CD8-positive, alpha-beta memory T cell (primary cell): ENCODE results near the gene MAGI2. TPM values are rescaled to one million over a fixed set of nuclear protein-coding genes. Genes with fewer than 3 reads are reported as not detected.

ENCODE experiments used
- CTCF ChIA-PET: fragments of 350-600 bp; sonication (Branson Sonifier 250); formaldehyde crosslinking; loops from one replicate; lab custom pipeline; 2021; ENCODE audit warnings: antibody characterized with exemption; lab: Charles Lee
- POLR2A ChIA-PET: fragments of 350-600 bp; sonication (Branson Sonifier 250); formaldehyde crosslinking; loops from one replicate; lab custom pipeline; 2021; ENCODE audit warnings: antibody characterized with exemption; lab: Charles Lee
- DNase-seq, 5 donors: peaks; one replicate each; pipeline versions ENCODE4 v3.0.0 to v3.0.0-alpha.2; 2020 to 2022; ENCODE audit warnings: mixed read lengths in 1 of 5
- H3K27ac ChIP-seq: one replicate; pipeline ENCODE4 v1.7.0; 2013; ENCODE audit warnings: low read depth, mild to moderate bottlenecking, low read length, moderate library complexity
- H3K27me3 ChIP-seq: 2 replicates; pipeline ENCODE4 v1.7.0; 2013; ENCODE audit warnings: low read length, mild to moderate bottlenecking; ENCODE audit not compliant: insufficient read depth, poor library complexity, severe bottlenecking
- H3K36me3 ChIP-seq: 2 replicates; pipeline ENCODE4 v1.7.0; 2013; ENCODE audit warnings: mild to moderate bottlenecking, low read length, moderate library complexity; ENCODE audit not compliant: insufficient read depth
- H3K4me1 ChIP-seq: 2 replicates; pipeline ENCODE4 v1.7.0; 2013; ENCODE audit warnings: mild to moderate bottlenecking, low read length, moderate library complexity; ENCODE audit not compliant: insufficient read depth
- H3K4me3 ChIP-seq: 2 replicates; pipeline ENCODE4 v1.7.0; 2013; ENCODE audit warnings: mild to moderate bottlenecking, low read length
- H3K9me3 ChIP-seq: 2 replicates; pipeline ENCODE4 v1.7.0; 2013; ENCODE audit warnings: mild to moderate bottlenecking, low read length
- H3K27ac Mint-ChIP-seq, 8 donors: one replicate each; pipeline ENCODE4 v1.8.0; 2020 to 2021; ENCODE audit warnings: mixed read lengths in 8 of 8, mild to moderate bottlenecking in 6 of 8, inconsistent platforms in 3 of 8, moderate library complexity in 3 of 8
- H3K27me3 Mint-ChIP-seq, 2 donors: one replicate each; pipeline ENCODE4 v1.8.0; 2020 to 2021; ENCODE audit warnings: mixed read lengths in 2 of 2, mild to moderate bottlenecking in 1 of 2, moderate library complexity in 1 of 2
- H3K36me3 Mint-ChIP-seq, 3 donors: one replicate each; pipeline ENCODE4 v1.8.0; 2020 to 2021; ENCODE audit warnings: mixed read lengths in 3 of 3, inconsistent platforms in 1 of 3, mild to moderate bottlenecking in 1 of 3
- H3K4me1 Mint-ChIP-seq, 3 donors: one replicate each; pipeline ENCODE4 v1.8.0; 2020 to 2021; ENCODE audit warnings: mixed read lengths in 3 of 3, inconsistent platforms in 1 of 3, mild to moderate bottlenecking in 1 of 3
- H3K4me3 Mint-ChIP-seq, 7 donors: one replicate each; pipeline ENCODE4 v1.8.0; 2020 to 2021; ENCODE audit warnings: mixed read lengths in 7 of 7, mild to moderate bottlenecking in 6 of 7, moderate library complexity in 4 of 7, inconsistent platforms in 2 of 7
- H3K9me3 Mint-ChIP-seq, 5 donors: one replicate each; pipeline ENCODE4 v1.8.0; 2020 to 2022; ENCODE audit warnings: mixed read lengths in 5 of 5, mild to moderate bottlenecking in 3 of 5, moderate library complexity in 2 of 5, inconsistent platforms in 1 of 5
- polyA plus RNA-seq: library from polyadenylated mRNA; unstranded; fragments of 300-500 nt; fragmentation: Illumina TruSeq; gene quantifications from one replicate; pipeline ENCODE4 v1.2.3, GENCODE V29; 2021
- total RNA-seq, 2 experiments: library from RNA; stranded (reverse); gene quantifications; one replicate each; pipeline ENCODE4 v1.2.3, GENCODE V29; 2021

The MAGI2 gene
- total and polyA plus RNA-seq, 3 experiments from 2014 or later = 0.26 to 0.33 TPM; not detected in 1

DNA sequence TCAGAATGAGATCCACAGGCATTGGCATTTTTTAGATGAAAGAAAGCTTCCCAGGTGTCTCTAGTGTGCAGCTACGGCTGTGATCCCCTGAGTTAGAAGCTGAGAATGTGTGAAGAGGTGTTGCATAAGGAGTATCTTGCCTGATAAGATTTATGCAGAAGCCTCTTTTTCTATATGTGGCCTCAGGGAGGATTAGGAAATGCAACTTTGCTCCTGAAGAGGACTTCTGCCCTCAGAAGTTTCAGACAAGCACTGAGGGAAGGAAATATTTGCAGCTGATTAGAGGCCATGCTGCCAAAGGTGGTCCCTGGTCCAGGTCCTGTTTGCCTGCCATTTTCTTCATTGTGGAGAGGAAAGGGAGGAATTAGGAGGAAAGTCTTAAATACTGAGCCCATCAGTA lies 1103.1 kb downstream of the MAGI2 start:
- Mint-ChIP-seq H3K27ac (no peak overlapping the region), H3K36me3 (no peaks in the 10 kb centered on the region), H3K4me1 (no peaks in the 10 kb centered on the region), H3K4me3 (no peak overlapping the region), H3K27me3 (no peaks in the 10 kb centered on the region), H3K9me3 (peaks cover 0 to 3% (median 0%) of the 10 kb centered on the region in 5 donors)
- Histone ChIP-seq H3K4me3 (no peak overlapping the region), H3K36me3 (no peaks in the 10 kb centered on the region), H3K27me3 (no peaks in the 10 kb centered on the region), H3K27ac (no peak overlapping the region), H3K9me3 (no peaks in the 10 kb centered on the region), H3K4me1 (no peaks in the 10 kb centered on the region)
- ChIA-PET CTCF (no interaction called here), POLR2A (no interaction called here)
- DNase-seq = no peak

DNA sequence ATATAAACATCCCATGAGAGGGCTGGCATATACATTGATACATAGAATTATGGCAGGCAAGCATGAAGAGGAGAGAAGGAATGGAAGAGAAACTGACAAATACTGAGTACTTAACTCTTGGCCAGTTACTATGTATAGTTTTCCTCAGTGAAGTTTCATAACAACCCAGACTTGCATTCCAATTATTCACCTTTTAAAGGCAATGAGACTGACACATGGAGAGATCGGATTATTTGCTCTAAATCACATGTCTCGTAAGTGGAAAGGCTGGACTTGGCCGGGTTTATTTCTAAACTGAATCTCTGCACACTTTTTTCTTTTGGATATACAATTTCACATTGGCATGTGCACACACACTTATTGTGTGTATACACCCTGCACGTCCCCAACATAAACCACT lies 1106.6 kb downstream of the MAGI2 start:
- no peaks in the 10 kb centered on the region for H3K36me3 ChIP-seq

GRCh38 chr7:78345979-78346378 lies 1107.5 kb downstream of the MAGI2 start:
- no peak overlapping the region for H3K27ac ChIP-seq
- Mint-ChIP-seq H3K4me3 (no peak overlapping the region), H3K36me3 (no peaks in the 10 kb centered on the region), H3K27ac (no peak overlapping the region), H3K4me1 (no peaks in the 10 kb centered on the region), H3K27me3 (no peaks in the 10 kb centered on the region), H3K9me3 (peaks cover 0 to 4% (median 0%) of the 10 kb centered on the region in 5 donors)
- DNase-seq = no peak
- H3K4me3 ChIP-seq = no peak overlapping the region
- H3K36me3 ChIP-seq = no peaks in the 10 kb centered on the region
- POLR2A ChIA-PET = no interaction called here
- H3K9me3 ChIP-seq = no peaks in the 10 kb centered on the region
- H3K27me3 ChIP-seq = no peaks in the 10 kb centered on the region
- H3K4me1 ChIP-seq = no peaks in the 10 kb centered on the region
- CTCF ChIA-PET = no interaction called here

More for the DNA sequence above, 1106.6 kb downstream of the MAGI2 start:
- Mint-ChIP-seq H3K9me3 (peaks cover 0 to 4% (median 0%) of the 10 kb centered on the region in 5 donors), H3K27ac (no peak overlapping the region), H3K4me1 (no peaks in the 10 kb centered on the region), H3K36me3 (no peaks in the 10 kb centered on the region), H3K27me3 (no peaks in the 10 kb centered on the region), H3K4me3 (no peak overlapping the region)
- CTCF ChIA-PET = no interaction called here
- DNase-seq = no peak
- Histone ChIP-seq H3K4me1 (no peaks in the 10 kb centered on the region), H3K9me3 (no peaks in the 10 kb centered on the region), H3K27ac (no peak overlapping the region), H3K27me3 (no peaks in the 10 kb centered on the region), H3K4me3 (no peak overlapping the region)
- POLR2A ChIA-PET = no interaction called here

GRCh38 chr7:78345293-78345911 lies 1108.1 kb downstream of the MAGI2 start:
- Histone ChIP-seq H3K27ac (no peak overlapping the region), H3K27me3 (no peaks in the 10 kb centered on the region), H3K9me3 (no peaks in the 10 kb centered on the region), H3K4me1 (no peaks in the 10 kb centered on the region), H3K4me3 (no peak overlapping the region), H3K36me3 (no peaks in the 10 kb centered on the region)
- no peak overlapping the region for H3K4me3 Mint-ChIP-seq
- POLR2A ChIA-PET = no interaction called here
- CTCF ChIA-PET = no interaction called here
- H3K27me3 Mint-ChIP-seq = no peaks in the 10 kb centered on the region
- H3K9me3 Mint-ChIP-seq = peaks cover 0 to 4% (median 0%) of the 10 kb centered on the region in 5 donors
- H3K4me1 Mint-ChIP-seq = no peaks in the 10 kb centered on the region
- no peak overlapping the region for H3K27ac Mint-ChIP-seq
- H3K36me3 Mint-ChIP-seq = no peaks in the 10 kb centered on the region
- no peak for DNase-seq

GRCh38 chr7:78334426-78334825 lies 1119.0 kb downstream of the MAGI2 start:
- POLR2A ChIA-PET = no interaction called here
- Histone ChIP-seq H3K4me3 (no peak overlapping the region), H3K4me1 (no peaks in the 10 kb centered on the region), H3K27me3 (no peaks in the 10 kb centered on the region), H3K9me3 (no peaks in the 10 kb centered on the region), H3K27ac (no peak overlapping the region), H3K36me3 (no peaks in the 10 kb centered on the region)
- Mint-ChIP-seq H3K4me1 (no peaks in the 10 kb centered on the region), H3K27ac (no peak overlapping the region), H3K9me3 (peaks cover 0 to 2% (median 0%) of the 10 kb centered on the region in 5 donors), H3K36me3 (no peaks in the 10 kb centered on the region), H3K27me3 (peaks cover 0 to 3% of the 10 kb centered on the region in 2 donors), H3K4me3 (no peak overlapping the region)
- CTCF ChIA-PET = no interaction called here
- no peak for DNase-seq

GRCh38 chr7:78333530-78334425 lies 1119.7 kb downstream of the MAGI2 start:
- ChIA-PET CTCF (no interaction called here), POLR2A (no interaction called here)
- Mint-ChIP-seq H3K4me3 (no peak overlapping the region), H3K9me3 (peaks cover 0 to 2% (median 0%) of the 10 kb centered on the region in 5 donors), H3K27me3 (peaks cover 0 to 3% of the 10 kb centered on the region in 2 donors), H3K27ac (no peak overlapping the region), H3K4me1 (no peaks in the 10 kb centered on the region), H3K36me3 (no peaks in the 10 kb centered on the region)
- H3K36me3 ChIP-seq = no peaks in the 10 kb centered on the region
- no peaks in the 10 kb centered on the region for H3K9me3 ChIP-seq
- H3K27ac ChIP-seq = no peak overlapping the region
- H3K4me3 ChIP-seq = no peak overlapping the region
- H3K27me3 ChIP-seq = no peaks in the 10 kb centered on the region
- no peak for DNase-seq
- H3K4me1 ChIP-seq = no peaks in the 10 kb centered on the region

GRCh38 chr7:78329001-78329655 lies 1124.3 kb downstream of the MAGI2 start:
- Histone ChIP-seq H3K4me3 (no peak overlapping the region), H3K36me3 (no peaks in the 10 kb centered on the region), H3K4me1 (no peaks in the 10 kb centered on the region), H3K27ac (no peak overlapping the region), H3K27me3 (no peaks in the 10 kb centered on the region), H3K9me3 (no peaks in the 10 kb centered on the region)
- H3K4me1 Mint-ChIP-seq = no peaks in the 10 kb centered on the region
- H3K27ac Mint-ChIP-seq = no peak overlapping the region
- POLR2A ChIA-PET = no interaction called here
- H3K9me3 Mint-ChIP-seq = peaks cover 0 to 2% (median 0%) of the 10 kb centered on the region in 5 donors
- CTCF ChIA-PET = no interaction called here
- no peaks in the 10 kb centered on the region for H3K36me3 Mint-ChIP-seq
- no peak overlapping the region for H3K4me3 Mint-ChIP-seq
- peaks cover 0 to 3% of the 10 kb centered on the region in 2 donors for H3K27me3 Mint-ChIP-seq
- no peak for DNase-seq

- Mint-ChIP-seq H3K36me3 (no peaks in the 10 kb centered on the region), H3K4me3 (no peak overlapping the region), H3K27me3 (no peaks in the 10 kb centered on the region), H3K9me3 (peaks cover 0 to 2% (median 0%) of the 10 kb centered on the region in 5 donors), H3K27ac (no peak overlapping the region), H3K4me1 (no peaks in the 10 kb centered on the region)
- H3K9me3 ChIP-seq = no peaks in the 10 kb centered on the region
- no peaks in the 10 kb centered on the region for H3K36me3 ChIP-seq
- H3K27ac ChIP-seq = no peak overlapping the region
- no peaks in the 10 kb centered on the region for H3K27me3 ChIP-seq
- no peaks in the 10 kb centered on the region for H3K4me1 ChIP-seq
- no peak overlapping the region for H3K4me3 ChIP-seq
- DNase-seq = no peak
- CTCF ChIA-PET = no interaction called here
- POLR2A ChIA-PET = no interaction called here
Measured at GRCh38 chr7:78327718-78328117, 1125.7 kb downstream of the MAGI2 start.
